Ishikawa (cell line): ENCODE measurements around the gene PIH1D2.

Source experiments
- CEBPB ChIP-seq: IDR thresholded peaks from 2 replicates; pipeline ENCODE4 v1.6.1; 2012
- CREB1 ChIP-seq: IDR thresholded peaks from 2 replicates; pipeline ENCODE4 v1.6.1; 2012; ENCODE audit warnings: low read depth
- EGR1 ChIP-seq: IDR thresholded peaks from 2 replicates; pipeline ENCODE4 v1.6.1; 2012
- EP300 ChIP-seq: IDR thresholded peaks from 2 replicates; pipeline ENCODE4 v1.6.1; 2012; ENCODE audit warnings: borderline replicate concordance
- FOXM1 ChIP-seq: IDR thresholded peaks from 2 replicates; pipeline ENCODE4 v1.6.1; 2012; ENCODE audit warnings: low read depth, borderline replicate concordance
- MAX ChIP-seq: IDR thresholded peaks from 2 replicates; pipeline ENCODE4 v1.6.1; 2012
- NFIC ChIP-seq: IDR thresholded peaks from 2 replicates; pipeline ENCODE4 v1.6.1; 2012
- RAD21 ChIP-seq: IDR thresholded peaks from 2 replicates; pipeline ENCODE4 v1.6.1; 2012; ENCODE audit warnings: low read depth
- REST ChIP-seq: IDR thresholded peaks from 2 replicates; pipeline ENCODE4 v1.6.1; 2012; ENCODE audit warnings: low read depth, mild to moderate bottlenecking
- TAF1 ChIP-seq: IDR thresholded peaks from 2 replicates; pipeline ENCODE4 v1.6.1; 2012; ENCODE audit warnings: low read depth, mild to moderate bottlenecking
- TCF12 ChIP-seq: IDR thresholded peaks from 2 replicates; pipeline ENCODE4 v1.6.1; 2012; ENCODE audit warnings: low read depth
- TEAD4 ChIP-seq: IDR thresholded peaks from 2 replicates; pipeline ENCODE4 v1.6.1; 2012
- USF1 ChIP-seq: IDR thresholded peaks from 2 replicates; pipeline ENCODE4 v1.6.1; 2012
- YY1 ChIP-seq: IDR thresholded peaks from 2 replicates; pipeline ENCODE4 v1.6.1; 2012; ENCODE audit warnings: low read depth
- ZBTB7A ChIP-seq: IDR thresholded peaks from 2 replicates; pipeline ENCODE4 v1.6.1; 2012; ENCODE audit warnings: low read depth

Gene PIH1D2

GRCh38 chr11:112042961-112043304 is 30.9 kb downstream of the PIH1D2 start:
- TF ChIP-seq CREB1 (no peak), USF1 (no peak), RAD21 (no peak), NFIC (no peak), MAX (no peak), TAF1 (no peak), FOXM1 (no peak), ZBTB7A (no peak), TCF12 (no peak)

GRCh38 chr11:112042161-112042960 is 31.5 kb downstream of the PIH1D2 start:
- TF ChIP-seq MAX (no peak), ZBTB7A (no peak), NFIC (no peak), CREB1 (no peak), FOXM1 (no peak), YY1 (no peak), EP300 (no peak), RAD21 (no peak), USF1 (no peak), TCF12 (no peak), TEAD4 (no peak), EGR1 (no peak), CEBPB (no peak), TAF1 (no peak), REST (no peak)

GRCh38 chr11:112037527-112037926 is 36.3 kb downstream of the PIH1D2 start:
- TF ChIP-seq CEBPB (no peak), CREB1 (no peak), NFIC (no peak)

- TF ChIP-seq MAX (no peak), EP300 (no peak), ZBTB7A (no peak), TEAD4 (no peak), REST (no peak), TAF1 (no peak), TCF12 (no peak), FOXM1 (no peak), NFIC (no peak), CREB1 (no peak), USF1 (no peak)
Observed at GRCh38 chr11:112033902-112034301, 39.9 kb downstream of the PIH1D2 start.

GRCh38 chr11:112029460-112029859 is 44.4 kb downstream of the PIH1D2 start:
- TF ChIP-seq TAF1 (no peak), REST (no peak), MAX (no peak), EGR1 (no peak), USF1 (no peak), ZBTB7A (no peak), RAD21 (no peak), NFIC (no peak), EP300 (no peak), TCF12 (no peak), FOXM1 (no peak), YY1 (no peak), TEAD4 (no peak), CREB1 (no peak)
